DND-41 (cell line): Measurements from ENCODE around the gene MSRB3.

Source experiments
- ATAC-seq: fragments of 200-7000 bp; cut with Tn5 transposase; 3 replicates; pipeline ENCODE4 v1.9.1; 2021; ENCODE audit warnings: low read depth; ENCODE audit not compliant: insufficient read depth
- DNase-seq: peaks from one replicate; pipeline ENCODE4 v3.0.0-alpha.2; 2020
- H2AFZ ChIP-seq: 2 replicates; pipeline ENCODE4 v1.6.0; 2012; ENCODE audit warnings: low read depth, low read length
- H3K27ac ChIP-seq: 2 replicates; pipeline ENCODE4 v1.5.1; 2012; ENCODE audit warnings: low read length, inconsistent platforms
- H3K27me3 ChIP-seq: fragments of 200-600 bp; sonication (generic); 2 replicates; pipeline ENCODE4 v1.6.0; 2012; ENCODE audit warnings: low read length, mild to moderate bottlenecking, inconsistent platforms; ENCODE audit not compliant: insufficient read depth, poor library complexity
- H3K36me3 ChIP-seq: 2 replicates; pipeline ENCODE4 v1.5.1; 2012; ENCODE audit warnings: low read length, inconsistent platforms; ENCODE audit not compliant: insufficient read depth
- H3K4me1 ChIP-seq: 2 replicates; pipeline ENCODE4 v1.5.1; 2012; ENCODE audit warnings: mild to moderate bottlenecking, low read length; ENCODE audit not compliant: insufficient read depth
- H3K4me2 ChIP-seq: 2 replicates; pipeline ENCODE4 v1.6.0; 2012; ENCODE audit warnings: mild to moderate bottlenecking, moderate library complexity, low read length, inconsistent platforms; ENCODE audit not compliant: insufficient read depth
- H3K4me3 ChIP-seq, 2 experiments: fragments of 200-600 bp in 1 of 2; shearing (Covaris generic) in 1 of 2; 2 replicates each; pipeline ENCODE4 v1.5.1; 2012 to 2016; ENCODE audit warnings: inconsistent platforms in 2 of 2, low read length in 2 of 2, mild to moderate bottlenecking in 2 of 2, low read depth in 1 of 2, moderate library complexity in 1 of 2
- H3K79me2 ChIP-seq: 2 replicates; pipeline ENCODE4 v1.6.0; 2012; ENCODE audit warnings: low read length, inconsistent platforms; ENCODE audit not compliant: insufficient read depth
- H3K9ac ChIP-seq: 2 replicates; pipeline ENCODE4 v1.6.0; 2012; ENCODE audit warnings: low read depth, mild to moderate bottlenecking, inconsistent platforms, low read length, moderate library complexity
- H3K9me3 ChIP-seq: 2 replicates; pipeline ENCODE4 v1.5.1; 2012; ENCODE audit warnings: low read length, moderate library complexity, mild to moderate bottlenecking, inconsistent platforms; ENCODE audit not compliant: insufficient read depth, severe bottlenecking
- H4K20me1 ChIP-seq: 2 replicates; pipeline ENCODE4 v1.6.0; 2012; ENCODE audit warnings: low read length; ENCODE audit not compliant: insufficient read depth
- EZH2 ChIP-seq: IDR thresholded peaks from 3 replicates; pipeline ENCODE4 v1.6.1; 2012; ENCODE audit warnings: borderline replicate concordance, low read depth, mild to moderate bottlenecking, moderate library complexity, low read length, inconsistent platforms; ENCODE audit not compliant: severe bottlenecking
- TF ChIP-seq, protein P1 (sequence below): IDR thresholded peaks from 2 replicates; pipeline ENCODE4 v1.5.1; 2012; ENCODE audit warnings: borderline replicate concordance, low read length, moderate library complexity, mild to moderate bottlenecking; ENCODE audit not compliant: poor library complexity, severe bottlenecking; ENCODE audit errors: extremely low read depth

MSRB3 gene

DNA sequence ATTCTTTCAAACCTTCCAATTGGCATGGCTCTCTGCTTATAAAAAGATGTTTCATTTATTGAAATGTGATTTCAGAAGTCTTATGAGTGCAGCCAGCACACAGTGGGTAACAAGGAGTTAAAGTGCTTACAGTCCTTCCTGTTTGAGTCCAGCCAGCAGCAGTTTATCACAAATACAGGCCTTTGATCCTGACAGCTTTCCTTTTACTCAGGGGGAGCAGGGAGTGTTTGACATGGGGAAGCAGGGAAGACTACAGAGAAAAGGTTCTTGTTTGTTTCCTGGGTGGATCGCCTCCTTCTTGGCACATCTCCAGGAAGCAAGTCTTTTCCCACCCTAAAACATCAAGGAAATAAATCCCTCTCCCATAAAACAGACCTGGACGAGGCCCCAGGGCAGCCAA, 216.1 kb downstream of the MSRB3 start:
- TF ChIP-seq, protein P1, sequence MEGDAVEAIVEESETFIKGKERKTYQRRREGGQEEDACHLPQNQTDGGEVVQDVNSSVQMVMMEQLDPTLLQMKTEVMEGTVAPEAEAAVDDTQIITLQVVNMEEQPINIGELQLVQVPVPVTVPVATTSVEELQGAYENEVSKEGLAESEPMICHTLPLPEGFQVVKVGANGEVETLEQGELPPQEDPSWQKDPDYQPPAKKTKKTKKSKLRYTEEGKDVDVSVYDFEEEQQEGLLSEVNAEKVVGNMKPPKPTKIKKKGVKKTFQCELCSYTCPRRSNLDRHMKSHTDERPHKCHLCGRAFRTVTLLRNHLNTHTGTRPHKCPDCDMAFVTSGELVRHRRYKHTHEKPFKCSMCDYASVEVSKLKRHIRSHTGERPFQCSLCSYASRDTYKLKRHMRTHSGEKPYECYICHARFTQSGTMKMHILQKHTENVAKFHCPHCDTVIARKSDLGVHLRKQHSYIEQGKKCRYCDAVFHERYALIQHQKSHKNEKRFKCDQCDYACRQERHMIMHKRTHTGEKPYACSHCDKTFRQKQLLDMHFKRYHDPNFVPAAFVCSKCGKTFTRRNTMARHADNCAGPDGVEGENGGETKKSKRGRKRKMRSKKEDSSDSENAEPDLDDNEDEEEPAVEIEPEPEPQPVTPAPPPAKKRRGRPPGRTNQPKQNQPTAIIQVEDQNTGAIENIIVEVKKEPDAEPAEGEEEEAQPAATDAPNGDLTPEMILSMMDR, result no peak
- no peak for TF ChIP-seq EZH2
- DNase-seq (no peak), ATAC-seq (no peak)
- H3K4me1 ChIP-seq, result peaks cover 12% of the 10 kb centered on the region; the same call in 1 of the 2 replicates
- H3K27me3 ChIP-seq, result peaks cover 4% of the 10 kb centered on the region
- no peak overlapping the region for H2AFZ ChIP-seq
- H3K79me2 ChIP-seq, result no peaks in the 10 kb centered on the region
- H3K9me3 ChIP-seq, result no peaks in the 10 kb centered on the region
- H4K20me1 ChIP-seq, result no peaks in the 10 kb centered on the region; the same call in 1 of the 2 replicates
- H3K4me2 ChIP-seq, result no peak overlapping the region
- no peak overlapping the region for H3K27ac ChIP-seq
- no peak overlapping the region for H3K9ac ChIP-seq
- H3K36me3 ChIP-seq, result no peaks in the 10 kb centered on the region
- H3K4me3 ChIP-seq, result no peak overlapping the region

DNA sequence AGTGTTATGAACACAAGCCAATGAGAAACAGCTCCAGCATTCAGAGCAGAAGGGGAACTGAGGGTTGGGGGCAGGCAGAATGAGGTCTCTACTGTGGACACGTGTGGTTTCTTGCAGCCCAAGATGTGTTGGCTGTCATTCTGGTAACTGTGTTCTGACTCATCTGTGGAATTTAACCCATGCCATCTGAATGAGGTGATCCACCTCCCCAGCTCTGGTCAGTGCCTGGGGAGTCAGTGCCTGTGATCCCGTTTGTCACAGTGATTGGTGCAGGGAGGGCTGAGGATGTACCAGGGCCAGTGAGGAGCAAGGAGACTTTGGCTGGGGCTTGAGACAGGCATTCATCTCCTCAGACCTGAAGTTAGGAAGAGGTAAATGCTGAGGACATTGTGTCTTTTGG, 216.8 kb downstream of the MSRB3 start:
- Histone ChIP-seq H3K9me3 (no peaks in the 10 kb centered on the region), H3K4me2 (no peak overlapping the region), H2AFZ (no peak overlapping the region), H3K36me3 (no peaks in the 10 kb centered on the region), H3K79me2 (no peaks in the 10 kb centered on the region), H3K4me1 (peaks cover 12% of the 10 kb centered on the region; the same call in 1 of the 2 replicates), H3K27ac (no peak overlapping the region), H4K20me1 (no peaks in the 10 kb centered on the region; the same call in 1 of the 2 replicates), H3K27me3 (peaks cover 4% of the 10 kb centered on the region), H3K4me3 (no peak overlapping the region), H3K9ac (no peak overlapping the region)
- ATAC-seq (no peak), DNase-seq (no peak)
- TF ChIP-seq EZH2, result no peak
- TF ChIP-seq, protein P1, result no peak

DNA sequence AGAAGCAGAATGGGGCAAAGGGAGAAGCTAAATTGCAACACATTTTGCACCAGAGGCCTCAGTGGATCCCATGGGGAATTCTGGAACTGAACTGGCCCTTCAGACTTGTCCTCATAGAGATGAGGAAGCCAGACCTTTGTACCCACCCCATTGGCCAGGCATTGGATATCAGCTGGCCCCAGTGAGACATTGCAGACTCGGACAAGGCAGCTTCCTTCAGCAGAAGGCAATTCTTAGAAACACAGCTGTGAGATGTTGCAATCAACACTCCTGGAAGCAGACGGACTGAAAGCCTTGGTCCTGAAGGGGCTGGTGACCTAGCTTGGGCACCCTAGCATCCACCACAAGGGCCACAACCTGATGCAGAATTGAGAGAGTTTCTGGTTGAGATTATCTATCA, 218.1 kb downstream of the MSRB3 start:
- no peak for DNase-seq
- no peaks in the 10 kb centered on the region for H3K79me2 ChIP-seq
- H3K27ac ChIP-seq, result no peak overlapping the region
- no peak overlapping the region for H3K4me3 ChIP-seq
- no peak for ATAC-seq
- no peak overlapping the region for H3K9ac ChIP-seq
- no peak for TF ChIP-seq EZH2
- TF ChIP-seq, protein P1, result no peak
- H3K27me3 ChIP-seq, result peaks cover 4% of the 10 kb centered on the region
- no peaks in the 10 kb centered on the region for H3K36me3 ChIP-seq
- H4K20me1 ChIP-seq, result no peaks in the 10 kb centered on the region; the same call in 1 of the 2 replicates
- H3K4me1 ChIP-seq, result peaks cover 12% of the 10 kb centered on the region; the same call in 1 of the 2 replicates
- H3K9me3 ChIP-seq, result no peaks in the 10 kb centered on the region
- H3K4me2 ChIP-seq, result no peak overlapping the region
- no peak overlapping the region for H2AFZ ChIP-seq
